Measurements from ENCODE around the gene SLC28A3. TPM values are rescaled to one million over a fixed set of nuclear protein-coding genes. Genes with fewer than 3 reads are reported as not detected.

The SLC28A3 gene
- total RNA-seq, 4 donors from 2014 or later = 0.04 to 0.49 TPM; not detected in 2

- no peak for TF ChIP-seq POLR2AphosphoS5 (IDR thresholded peaks at IDR 0.05)
- TF ChIP-seq EP300 (IDR thresholded peaks at IDR 0.05) = no peak
- TF ChIP-seq CTCF (IDR thresholded peaks at IDR 0.05) = no peak
- TF ChIP-seq POLR2A (IDR thresholded peaks at IDR 0.05) = no peak
- ATAC-seq = no peak
- no peaks in the 10 kb centered on the region for H3K36me3 ChIP-seq
- H3K27ac ChIP-seq = no peak overlapping the region
- H3K27me3 ChIP-seq = no peaks in the 10 kb centered on the region
- no peak overlapping the region for H3K4me3 ChIP-seq
- H3K4me1 ChIP-seq = no peaks in the 10 kb centered on the region
- no peaks in the 10 kb centered on the region for H3K9me3 ChIP-seq
- 79 to 80% methylated on average over 1 to 5 of the region's 5 CpGs for WGBS, 2 donors (ENCODE audit: low coverage in 1 of 2)
Measured at GRCh38 chr9:84305497-84306131, 34.9 kb downstream of the SLC28A3 start.

GRCh38 chr9:84304166-84304565, 36.4 kb downstream of the SLC28A3 start:
- no peaks in the 10 kb centered on the region for H3K36me3 ChIP-seq
- TF ChIP-seq POLR2A (IDR thresholded peaks at IDR 0.05) = no peak
- no peak for TF ChIP-seq CTCF (IDR thresholded peaks at IDR 0.05)
- TF ChIP-seq EP300 (IDR thresholded peaks at IDR 0.05) = no peak
- no peak for TF ChIP-seq POLR2AphosphoS5 (IDR thresholded peaks at IDR 0.05)
- ATAC-seq = no peak
- no peaks in the 10 kb centered on the region for H3K9me3 ChIP-seq
- H3K4me1 ChIP-seq = no peaks in the 10 kb centered on the region
- WGBS, 2 donors (ENCODE audit: low coverage in 1 of 2) = 57% methylated on average over 1 of the region's 1 CpG; no CpG with 5 or more reads in 1 of the 2 donors
- H3K4me3 ChIP-seq = no peak overlapping the region
- no peak overlapping the region for H3K27ac ChIP-seq
- no peaks in the 10 kb centered on the region for H3K27me3 ChIP-seq

- Histone ChIP-seq H3K36me3 (no peaks in the 10 kb centered on the region), H3K27ac (no peak overlapping the region), H3K4me3 (no peak overlapping the region), H3K27me3 (no peaks in the 10 kb centered on the region), H3K4me1 (no peaks in the 10 kb centered on the region), H3K9me3 (no peaks in the 10 kb centered on the region)
- no peak for TF ChIP-seq POLR2A (IDR thresholded peaks at IDR 0.05)
- no peak for TF ChIP-seq POLR2AphosphoS5 (IDR thresholded peaks at IDR 0.05)
- ATAC-seq = no peak
- 84 to 100% methylated on average over 1 to 4 of the region's 4 CpGs for WGBS, 2 donors (ENCODE audit: low coverage in 1 of 2)
Measured at GRCh38 chr9:84303061-84303460, 37.5 kb downstream of the SLC28A3 start.

GRCh38 chr9:84301851-84302250, 38.7 kb downstream of the SLC28A3 start:
- no peak for TF ChIP-seq EP300 (IDR thresholded peaks at IDR 0.05)
- TF ChIP-seq POLR2A (IDR thresholded peaks at IDR 0.05) = no peak
- no peak for TF ChIP-seq CTCF (IDR thresholded peaks at IDR 0.05)
- TF ChIP-seq POLR2AphosphoS5 (IDR thresholded peaks at IDR 0.05) = no peak
- no peak overlapping the region for H3K4me3 ChIP-seq
- no peaks in the 10 kb centered on the region for H3K36me3 ChIP-seq
- no peak for ATAC-seq
- H3K4me1 ChIP-seq = no peaks in the 10 kb centered on the region
- no peaks in the 10 kb centered on the region for H3K9me3 ChIP-seq
- no peaks in the 10 kb centered on the region for H3K27me3 ChIP-seq
- H3K27ac ChIP-seq = no peak overlapping the region
- 38 to 51% methylated on average over 3 of the region's 3 CpGs for WGBS, 2 donors (ENCODE audit: low coverage in 1 of 2)

- H3K36me3 ChIP-seq = no peaks in the 10 kb centered on the region
- H3K4me1 ChIP-seq = peaks cover 0 to 7% (median 0%) of the 10 kb centered on the region in 3 donors
- no peaks in the 10 kb centered on the region for H3K9me3 ChIP-seq
- 51 to 73% methylated on average over 4 of the region's 5 CpGs for WGBS, 2 donors (ENCODE audit: low coverage in 1 of 2)
- H3K27me3 ChIP-seq = no peaks in the 10 kb centered on the region
- TF ChIP-seq POLR2A (IDR thresholded peaks at IDR 0.05) = no peak
- TF ChIP-seq CTCF (IDR thresholded peaks at IDR 0.05) = no peak
- no peak overlapping the region for H3K4me3 ChIP-seq
- no peak overlapping the region for H3K27ac ChIP-seq
- no peak for ATAC-seq
Measured at GRCh38 chr9:84300271-84300670, 40.3 kb downstream of the SLC28A3 start.

Data from gastroesophageal sphincter (tissue), 4 donors.